Stimulated activated CD8-positive, alpha-beta memory T cell treated with anti-CD3 and anti-CD28 coated beads, Interleukin-15, amount 100 ng/mL, for 4 hours (primary cell): ENCODE results near the gene PDAP1.
"Not testable (repeated sequence)": the region's sequence is repeated elsewhere in the genome, so short reads cannot be mapped to it uniquely, and the experiment has no call there.

Experiments
- DNase-seq, 2 donors: peaks; one replicate each; pipeline ENCODE4 v3.0.0-alpha.2; 2020; ENCODE audit warnings: low read depth in 2 of 2

The PDAP1 gene

DNA sequence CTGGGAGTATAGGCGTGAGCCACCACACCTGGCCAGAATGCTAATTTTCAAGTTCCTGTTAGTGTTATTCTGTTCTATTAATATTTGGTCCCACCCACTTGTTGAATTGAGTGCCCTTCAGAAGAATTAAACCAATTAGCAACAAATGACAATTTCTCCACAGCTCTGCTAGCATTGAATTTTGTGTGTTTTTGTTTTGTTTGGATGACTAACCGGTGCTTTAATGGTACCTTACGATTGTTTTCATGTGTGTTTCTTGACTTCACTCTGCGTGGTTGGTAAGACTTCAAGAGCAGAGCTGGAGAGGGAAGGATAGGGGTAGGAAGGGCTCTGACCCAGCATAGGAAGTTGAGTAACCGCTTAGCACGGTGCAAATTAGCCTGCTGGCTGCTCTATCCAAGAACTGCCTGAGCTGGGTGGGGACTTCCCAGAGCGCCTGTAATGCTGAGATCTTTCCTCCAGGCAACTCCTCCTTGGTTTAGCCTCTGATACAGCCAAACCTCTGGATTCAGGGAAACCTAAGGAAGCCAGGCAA, 29.3 kb downstream of the PDAP1 start:
- DNase-seq = no peak

GRCh38 chr7:99375070-99375807, 33.2 kb downstream of the PDAP1 start:
- peak in 1 of 2 donors; percentile 45 for DNase-seq

- peak; percentile 68 to 76 for DNase-seq
Observed at GRCh38 chr7:99374111-99375064, 34.0 kb downstream of the PDAP1 start, which contains the start of gene ARPC1B. Gene ARPC1B, plus strand, starts transcription at chr7:99374730. Its CDS starts 10,985 bp downstream, at chr7:99385715.

DNA sequence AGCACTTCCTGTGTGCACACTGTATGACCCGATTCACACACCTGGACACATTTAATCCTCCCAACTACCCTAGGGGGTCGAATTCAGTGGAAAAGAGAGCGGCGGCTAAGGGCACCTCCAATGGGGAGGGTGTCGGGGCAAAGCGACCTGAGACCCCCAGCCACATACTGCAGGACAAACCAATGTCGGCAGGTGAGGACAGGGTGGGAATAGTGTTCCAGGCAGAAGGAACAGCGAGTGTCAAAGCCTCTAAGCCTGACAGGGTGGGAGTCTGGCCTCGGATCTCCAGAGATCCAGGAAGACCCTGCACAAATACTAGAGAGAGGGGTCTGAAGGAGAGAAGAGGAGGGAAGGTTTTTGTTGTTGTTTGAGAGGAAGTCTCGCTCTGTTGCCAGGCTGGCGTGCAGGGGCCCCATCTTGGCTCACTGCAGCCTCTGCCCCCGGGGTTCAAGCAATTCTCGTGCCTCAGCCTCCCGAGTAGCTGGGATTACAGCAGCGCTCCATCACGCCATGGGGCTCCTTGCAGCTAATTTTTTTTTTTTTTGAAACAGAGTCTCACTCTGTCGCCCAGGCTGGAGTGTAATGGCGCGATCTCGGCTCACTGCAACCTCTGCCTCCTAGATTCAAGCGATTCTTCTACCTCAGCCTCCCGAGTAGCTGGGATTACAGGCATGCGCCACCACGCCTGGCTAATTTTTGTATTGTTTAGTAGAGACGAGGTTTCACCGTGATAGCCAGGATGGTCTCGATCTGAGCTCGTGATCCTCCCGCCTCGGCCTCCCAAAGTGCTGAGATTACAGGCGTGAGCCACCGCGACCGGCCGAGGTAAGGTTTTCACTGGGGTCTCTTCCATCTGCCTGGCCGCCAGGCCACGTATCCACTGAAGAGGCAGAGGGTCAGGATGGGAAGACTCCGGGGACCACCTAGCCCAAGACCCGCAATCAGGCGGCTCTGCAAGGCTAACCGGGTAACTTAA, 35.0 kb downstream of the PDAP1 start:
- no peak for DNase-seq

GRCh38 chr7:99372275-99373090, 35.9 kb downstream of the PDAP1 start:
- no peak for DNase-seq

- DNase-seq = no peak
Observed at GRCh38 chr7:99371376-99371920, 36.9 kb downstream of the PDAP1 start.

- DNase-seq = no peak
Observed at GRCh38 chr7:99369767-99370391, 38.5 kb downstream of the PDAP1 start.

- DNase-seq = no peak
Observed at GRCh38 chr7:99368750-99369389, 39.5 kb downstream of the PDAP1 start.

DNA sequence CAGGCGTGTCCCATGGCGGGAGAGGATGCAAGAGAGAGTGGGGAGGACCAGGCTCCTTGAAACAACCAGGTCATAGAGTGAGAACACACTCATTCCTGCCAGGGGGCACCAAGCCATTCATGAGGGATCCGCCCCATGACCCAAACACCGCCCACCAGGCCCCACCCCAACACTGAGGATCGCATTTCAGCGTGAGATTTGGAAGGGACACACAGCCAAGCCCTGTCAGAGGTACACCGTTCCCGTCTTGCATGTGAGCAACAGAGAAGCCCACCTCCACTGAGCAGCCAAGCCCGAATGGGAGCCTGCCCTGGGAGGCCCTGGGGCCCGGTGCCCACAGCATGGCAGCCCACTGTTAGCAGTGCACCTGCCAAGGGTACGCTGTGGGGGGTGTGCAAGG, 41.8 kb downstream of the PDAP1 start:
- no peak for DNase-seq

DNA sequence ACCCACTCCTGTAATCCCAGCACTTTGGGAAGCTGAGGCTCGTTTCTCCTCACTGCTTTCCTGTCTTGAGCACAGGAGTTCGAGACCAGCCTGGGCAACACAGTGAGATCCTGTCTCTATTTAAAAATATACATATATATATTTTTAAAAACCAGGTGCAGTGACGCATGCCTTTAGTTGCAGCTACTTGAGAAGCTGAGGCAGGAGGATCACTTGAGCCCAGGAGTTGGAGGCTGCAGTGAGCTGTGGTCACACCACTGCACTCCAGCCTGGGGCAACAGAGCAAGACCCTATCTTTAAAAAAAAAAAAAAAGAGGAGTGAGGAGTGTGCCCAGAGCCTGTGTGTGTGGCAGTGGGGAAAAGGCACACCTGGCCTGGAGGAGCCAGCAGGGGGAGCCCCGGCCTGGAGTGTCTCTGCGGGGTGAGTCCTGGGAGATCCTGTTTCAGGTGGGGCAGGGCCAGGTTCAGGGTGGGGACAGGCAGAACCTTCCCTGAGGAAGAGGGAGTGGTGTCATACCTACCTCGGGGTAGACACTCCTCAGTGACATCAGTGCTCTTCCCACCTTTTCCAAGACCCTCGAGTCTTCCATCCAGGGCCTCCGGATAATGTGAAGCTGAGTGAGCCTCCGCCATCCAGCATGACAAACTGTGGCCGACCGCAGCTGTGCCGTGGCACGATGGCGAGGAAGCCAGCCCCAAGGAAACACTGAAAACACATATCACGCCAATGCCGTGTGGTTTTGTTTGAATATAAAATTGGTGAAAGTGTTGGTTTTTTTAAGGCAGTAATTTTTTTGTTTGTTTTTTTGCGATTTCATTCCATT, 42.9 kb downstream of the PDAP1 start:
- DNase-seq = no peak

GRCh38 chr7:99363286-99363685, 45.1 kb downstream of the PDAP1 start:
- no peak for DNase-seq

GRCh38 chr7:99362801-99363200, 45.6 kb downstream of the PDAP1 start:
- DNase-seq = no peak

DNA sequence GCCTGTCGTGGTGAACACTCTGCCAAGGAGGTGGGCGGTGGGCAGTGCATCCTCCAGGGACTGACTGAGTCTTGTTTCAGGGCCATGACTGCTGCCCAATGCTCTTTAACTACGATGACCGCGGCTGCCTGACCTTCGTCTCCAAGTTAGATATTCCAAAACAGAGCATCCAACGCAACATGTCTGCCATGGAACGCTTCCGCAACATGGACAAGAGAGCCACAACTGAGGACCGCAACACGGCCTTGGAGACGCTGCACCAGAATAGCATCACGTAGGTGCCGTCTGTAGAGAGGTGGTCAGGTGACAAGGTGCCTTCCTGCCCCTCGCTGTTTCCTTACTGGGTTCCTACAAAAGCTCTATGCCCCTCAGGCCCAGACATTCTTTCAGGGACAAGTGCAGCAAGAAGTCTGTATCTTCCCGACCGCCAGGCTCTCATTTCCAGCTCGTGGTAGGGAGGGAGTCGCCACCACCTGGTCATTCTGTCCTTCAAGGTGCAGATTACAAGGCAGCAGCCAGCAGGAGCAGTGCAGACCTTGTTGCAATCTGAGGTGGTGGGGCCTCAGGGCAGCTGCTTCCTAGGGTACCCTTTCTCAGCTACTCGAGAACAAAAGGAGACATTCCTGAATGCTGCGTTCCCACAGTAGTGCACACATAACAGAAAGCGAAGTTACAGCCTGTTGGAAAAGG, 48.8 kb downstream of the PDAP1 start:
- DNase-seq = no peak

DNA sequence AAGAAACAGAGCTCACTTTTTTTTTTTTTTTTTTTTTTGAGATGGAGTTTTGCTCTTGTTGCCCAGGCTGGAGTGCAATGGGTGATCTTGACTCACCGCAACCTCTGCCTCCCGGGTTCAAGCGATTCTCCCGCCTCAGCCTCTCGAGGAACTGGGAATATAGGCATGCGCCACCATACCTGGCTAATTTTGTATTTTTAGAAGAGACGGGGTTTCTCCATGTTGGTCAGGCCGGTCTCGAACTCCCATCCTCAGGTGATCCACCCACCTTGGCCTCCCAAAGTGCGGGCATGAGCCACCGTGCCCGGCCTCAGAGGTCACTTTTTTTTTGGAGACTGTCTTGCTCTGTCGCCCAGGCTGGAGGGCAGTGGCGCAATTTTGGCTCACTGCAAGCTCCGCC, 49.9 kb downstream of the PDAP1 start:
- not testable (repeated sequence) for DNase-seq

DNA sequence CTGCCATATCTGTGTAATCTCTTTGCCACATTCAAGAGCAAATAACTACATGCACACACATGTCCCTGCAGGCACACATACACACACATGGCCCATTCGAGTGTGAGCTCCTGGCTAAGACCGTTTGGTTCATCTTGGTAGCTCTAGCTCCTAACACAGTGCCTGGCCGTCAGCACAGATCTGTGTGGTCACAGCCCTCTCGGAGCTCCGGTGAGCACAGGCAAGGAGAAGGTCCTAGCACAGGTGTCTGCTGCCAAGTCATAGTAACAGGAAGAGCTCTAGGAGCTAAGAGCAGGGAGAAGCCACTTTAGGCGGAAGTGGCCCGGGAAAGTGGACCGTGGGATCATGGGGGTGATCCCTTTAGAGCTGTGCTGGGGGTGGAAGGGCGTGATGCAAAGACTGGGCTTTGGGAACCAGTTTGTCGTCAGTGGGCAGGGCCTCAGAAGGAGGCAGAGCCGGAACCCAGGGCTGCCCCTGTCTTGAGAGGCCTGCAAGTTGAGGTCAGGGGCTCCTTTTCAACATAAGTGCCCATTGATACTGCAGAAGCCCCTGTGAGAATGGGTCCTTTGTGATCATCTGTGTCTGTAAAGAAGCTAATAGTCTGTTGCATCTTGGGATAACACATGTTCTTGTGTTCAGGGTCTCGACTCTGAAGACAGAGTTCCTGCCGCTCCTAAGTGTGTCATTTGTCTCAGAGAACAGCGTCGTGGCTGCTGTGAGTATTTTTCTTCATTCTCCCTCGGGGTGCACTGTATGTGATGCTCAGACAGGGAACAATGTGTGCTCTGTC, 50.5 kb downstream of the PDAP1 start:
- no peak for DNase-seq

GRCh38 chr7:99355098-99355497, 53.3 kb downstream of the PDAP1 start:
- no peak for DNase-seq

GRCh38 chr7:99352247-99352646, 56.1 kb downstream of the PDAP1 start:
- no peak for DNase-seq
